GM23338 (cell line): Measurements from ENCODE around the gene CAPN8. TPM values are rescaled to one million over a fixed set of nuclear protein-coding genes. Genes with fewer than 3 reads are reported as not detected.

ENCODE experiments used
- ATAC-seq: fragments of 200-7000 bp; cut with Tn5 transposase; 3 replicates; pipeline ENCODE4 v1.9.1; 2020
- DNase-seq: peaks from one replicate; pipeline ENCODE4 v3.0.0-alpha.2; 2015; ENCODE audit warnings: low spot score
- H2AFZ ChIP-seq: fragments of 200-600 bp; sonication (generic); 2 replicates; pipeline ENCODE4 v1.8.0; 2016; ENCODE audit warnings: antibody characterized with exemption, mild to moderate bottlenecking, moderate library complexity
- H3F3A ChIP-seq: fragments of 200-600 bp; sonication (generic); replicated peaks from 2 replicates; pipeline ENCODE4 v1.8.0; 2017; ENCODE audit warnings: antibody characterized with exemption, mixed run types, low read depth
- H3K27ac ChIP-seq: fragments of 200-600 bp; sonication (generic); 2 replicates; pipeline ENCODE4 v1.6.1; 2016; ENCODE audit warnings: low read depth
- H3K27me3 ChIP-seq: fragments of 200-600 bp; sonication (generic); 2 replicates; pipeline ENCODE4 v1.8.0; 2016; ENCODE audit warnings: mild to moderate bottlenecking, mixed run types, moderate library complexity; ENCODE audit not compliant: insufficient read depth
- H3K36me3 ChIP-seq: fragments of 200-600 bp; sonication (generic); 2 replicates; pipeline ENCODE4 v1.8.0; 2016; ENCODE audit warnings: mild to moderate bottlenecking; ENCODE audit not compliant: insufficient read depth
- H3K4me1 ChIP-seq: fragments of 200-600 bp; sonication (generic); 2 replicates; pipeline ENCODE4 v1.8.0; 2016; ENCODE audit warnings: mild to moderate bottlenecking, moderate library complexity; ENCODE audit not compliant: insufficient read depth
- H3K4me2 ChIP-seq: fragments of 200-600 bp; sonication (generic); 2 replicates; pipeline ENCODE4 v1.7.1; 2017; ENCODE audit warnings: mixed run types
- H3K4me3 ChIP-seq: fragments of 200-600 bp; sonication (generic); 2 replicates; pipeline ENCODE4 v1.6.1; 2016; ENCODE audit warnings: mixed run types
- H3K79me2 ChIP-seq: fragments of 200-600 bp; sonication (generic); replicated peaks from 2 replicates; pipeline ENCODE4 v1.8.0; 2017; ENCODE audit warnings: mild to moderate bottlenecking; ENCODE audit not compliant: insufficient read depth
- H3K9me2 ChIP-seq: fragments of 200-600 bp; sonication (generic); 2 replicates; pipeline ENCODE4 v1.8.0; 2017; ENCODE audit not compliant: insufficient read depth
- H4K20me1 ChIP-seq: fragments of 200-600 bp; sonication (generic); replicated peaks from 2 replicates; pipeline ENCODE4 v1.8.0; 2017; ENCODE audit warnings: mild to moderate bottlenecking; ENCODE audit not compliant: insufficient read depth
- H3K27ac Mint-ChIP-seq: 2 replicates; pipeline ENCODE4 v1.8.0; 2020; ENCODE audit warnings: inconsistent platforms, mild to moderate bottlenecking, moderate library complexity, mixed read lengths
- H3K27me3 Mint-ChIP-seq: 3 replicates; pipeline ENCODE4 v1.8.0; 2022; ENCODE audit warnings: low read depth, mild to moderate bottlenecking, moderate library complexity, mixed read lengths, inconsistent platforms; ENCODE audit not compliant: insufficient read depth, poor library complexity
- H3K36me3 Mint-ChIP-seq: 3 replicates; pipeline ENCODE4 v1.8.0; 2021; ENCODE audit warnings: low read depth, mild to moderate bottlenecking, inconsistent platforms, moderate library complexity, mixed read lengths
- H3K4me1 Mint-ChIP-seq: 3 replicates; pipeline ENCODE4 v1.8.0; 2020; ENCODE audit warnings: mild to moderate bottlenecking, inconsistent platforms, mixed read lengths
- H3K4me3 Mint-ChIP-seq: 3 replicates; pipeline ENCODE4 v1.8.0; 2021; ENCODE audit warnings: moderate library complexity, mild to moderate bottlenecking, inconsistent platforms, mixed read lengths
- H3K9me3 Mint-ChIP-seq: 3 replicates; pipeline ENCODE4 v1.8.0; 2020; ENCODE audit warnings: moderate library complexity, mild to moderate bottlenecking, inconsistent platforms, mixed read lengths
- CREB1 ChIP-seq: fragments of 250-450 bp; sonication (Bioruptor Pico); IDR thresholded peaks from 2 replicates; pipeline ENCODE4 v1.5.0; 2020; ENCODE audit warnings: low read depth, mild to moderate bottlenecking, moderate library complexity
- CTCF ChIP-seq, 2 experiments: fragments of 200-600 bp in 1 of 2; sonication (generic) in 1 of 2; conservative IDR thresholded peaks; 2 replicates each; pipeline versions ENCODE4 v1.5.1 to v1.6.1; 2016 to 2017; ENCODE audit warnings: antibody characterized with exemption in 2 of 2, low read depth in 2 of 2, mild to moderate bottlenecking in 2 of 2, moderate library complexity in 1 of 2
- ETS1 ChIP-seq: IDR thresholded peaks from 2 replicates; pipeline ENCODE4 v1.6.1; 2016; ENCODE audit warnings: antibody characterized with exemption
- EZH2 ChIP-seq: fragments of 200-600 bp; sonication (generic); IDR thresholded peaks from one replicate; pipeline ENCODE4 v1.8.0; 2017; ENCODE audit warnings: antibody characterized with exemption, mild to moderate bottlenecking, low read depth; ENCODE audit not compliant: unreplicated experiment
- EZH2phosphoT487 ChIP-seq: fragments of 200-600 bp; sonication (generic); IDR thresholded peaks from one replicate; pipeline ENCODE4 v1.8.1; 2018; ENCODE audit warnings: antibody characterized with exemption; ENCODE audit not compliant: unreplicated experiment
- JUNB ChIP-seq: IDR thresholded peaks from one replicate; pipeline ENCODE4 v1.6.1; 2016; ENCODE audit warnings: antibody characterized with exemption; ENCODE audit not compliant: unreplicated experiment
- NANOG ChIP-seq: IDR thresholded peaks from 2 replicates; pipeline ENCODE4 v1.6.1; 2016; ENCODE audit warnings: antibody characterized with exemption, borderline replicate concordance
- POLR2AphosphoS5 ChIP-seq: IDR thresholded peaks from 2 replicates; pipeline ENCODE4 v1.6.1; 2016; ENCODE audit warnings: antibody characterized with exemption, low read depth
- REST ChIP-seq: IDR thresholded peaks from one replicate; pipeline ENCODE4 v1.6.1; 2018; ENCODE audit warnings: antibody characterized with exemption; ENCODE audit not compliant: unreplicated experiment
- STAT1 ChIP-seq: IDR thresholded peaks from one replicate; pipeline ENCODE4 v1.6.1; 2016; ENCODE audit warnings: antibody characterized with exemption; ENCODE audit not compliant: unreplicated experiment
- ZNF114 ChIP-seq: fragments of 250-450 bp; sonication (Bioruptor Pico); IDR thresholded peaks from 2 replicates; pipeline ENCODE4 v1.5.0; 2020; ENCODE audit warnings: mild to moderate bottlenecking, moderate library complexity
- polyA plus RNA-seq: library from polyadenylated mRNA; unstranded; fragments of >200 nt; fragmentation: Nextera tagmentation; extraction: Ambion mirVana; gene quantifications from 2 replicates; pipeline ENCODE4 v1.2.1, GENCODE V29; 2016
- total RNA-seq: library from RNA; depleted of rRNA; stranded (reverse); fragments of >200 nt; shearing (Covaris generic); gene quantifications from 2 replicates; pipeline ENCODE4 v1.2.3, GENCODE V29; 2014

The CAPN8 gene
- total and polyA plus RNA-seq, 2 experiments from 2014 or later, result not detected

GRCh38 chr1:223611936-223612335 lies 53.6 kb downstream of the CAPN8 start (continued):
- TF ChIP-seq REST (no peak), STAT1 (no peak), EZH2phosphoT487 (no peak), CTCF (conservative IDR thresholded peaks at IDR 0.05; ENCODE audit: low read depth in 2 of 2) (no peak), EZH2 (no peak), CREB1 (CRISPR knock-in tag) (no peak), JUNB (no peak), ETS1 (no peak), ZNF114 (no peak), POLR2AphosphoS5 (no peak)

DNA sequence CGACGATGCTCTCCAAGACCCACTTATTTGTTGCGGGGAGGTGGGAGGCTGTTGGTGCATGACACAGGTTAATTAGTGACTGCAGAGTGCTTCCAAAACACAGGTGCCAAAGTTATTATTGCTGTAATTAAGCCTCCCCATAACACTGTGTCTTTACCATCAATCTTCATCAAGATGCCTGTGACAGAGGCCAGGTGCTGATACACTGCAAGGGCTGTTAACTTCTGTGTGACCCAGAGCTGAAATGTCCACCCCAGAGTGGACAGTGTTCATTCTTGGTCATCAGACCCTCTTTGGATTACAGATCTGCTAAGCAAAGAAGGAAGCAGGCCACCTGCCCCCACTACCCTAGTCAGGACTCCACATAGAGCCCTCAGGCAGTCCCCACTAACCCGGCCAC lies 55.5 kb downstream of the CAPN8 start:
- Mint-ChIP-seq H3K4me1 (no peaks in the 10 kb centered on the region), H3K27me3 (no peaks in the 10 kb centered on the region), H3K4me3 (no peak overlapping the region), H3K9me3 (peaks cover 13% of the 10 kb centered on the region), H3K27ac (no peak overlapping the region), H3K36me3 (peaks cover 2% of the 10 kb centered on the region; the same call in 1 of the 3 replicates)
- Histone ChIP-seq H3K4me3 (no peak overlapping the region), H3K79me2 (no peaks in the 10 kb centered on the region), H3K4me2 (no peak overlapping the region), H3K4me1 (no peaks in the 10 kb centered on the region), H3K27me3 (no peaks in the 10 kb centered on the region), H3K27ac (no peak overlapping the region), H3K9me2 (no peaks in the 10 kb centered on the region; the same call in 1 of the 2 replicates), H3F3A (no peaks in the 10 kb centered on the region), H2AFZ (no peak overlapping the region), H4K20me1 (no peaks in the 10 kb centered on the region), H3K36me3 (no peaks in the 10 kb centered on the region; the same call in 1 of the 2 replicates)
- DNase-seq, result no peak
- ATAC-seq, result no peak
- TF ChIP-seq EZH2phosphoT487 (no peak), CTCF (conservative IDR thresholded peaks at IDR 0.05; ENCODE audit: low read depth in 2 of 2) (no peak), NANOG (no peak), CREB1 (CRISPR knock-in tag) (no peak), REST (no peak)
